PFSK-1 (cell line): ENCODE measurements around the gene ARFGEF2.

ENCODE experiments used
- FOXP2 ChIP-seq: optimal IDR thresholded peaks from 2 replicates; pipeline ENCODE3; 2011; ENCODE audit warnings: borderline replicate concordance, control low read depth, inconsistent platforms; ENCODE audit not compliant: insufficient read depth; ENCODE audit errors: extremely low read length, extremely low read depth
- POLR2AphosphoS5 ChIP-seq: IDR thresholded peaks from 2 replicates; pipeline ENCODE4 v1.6.1; 2012; ENCODE audit warnings: low read depth, mild to moderate bottlenecking, control low read depth, low read length, moderate library complexity
- SIN3A ChIP-seq: IDR thresholded peaks from 2 replicates; pipeline ENCODE4 v1.6.1; 2012; ENCODE audit warnings: mild to moderate bottlenecking, low read length, moderate library complexity, borderline replicate concordance; ENCODE audit not compliant: insufficient read depth
- TAF1 ChIP-seq: IDR thresholded peaks from 2 replicates; pipeline ENCODE4 v1.6.1; 2012; ENCODE audit warnings: low read length, control low read depth, borderline replicate concordance; ENCODE audit not compliant: insufficient read depth
- TF ChIP-seq, protein P1 (sequence below), 2 experiments: IDR thresholded peaks; 2 replicates each; pipeline versions ENCODE4 v1.6.1 to v1.8.0; 2011 to 2012; ENCODE audit warnings: low read depth in 2 of 2, low read length in 2 of 2, control low read depth in 1 of 2, inconsistent platforms in 1 of 2, mild to moderate bottlenecking in 1 of 2, moderate library complexity in 1 of 2; ENCODE audit not compliant: insufficient read depth in 1 of 2

DNA sequence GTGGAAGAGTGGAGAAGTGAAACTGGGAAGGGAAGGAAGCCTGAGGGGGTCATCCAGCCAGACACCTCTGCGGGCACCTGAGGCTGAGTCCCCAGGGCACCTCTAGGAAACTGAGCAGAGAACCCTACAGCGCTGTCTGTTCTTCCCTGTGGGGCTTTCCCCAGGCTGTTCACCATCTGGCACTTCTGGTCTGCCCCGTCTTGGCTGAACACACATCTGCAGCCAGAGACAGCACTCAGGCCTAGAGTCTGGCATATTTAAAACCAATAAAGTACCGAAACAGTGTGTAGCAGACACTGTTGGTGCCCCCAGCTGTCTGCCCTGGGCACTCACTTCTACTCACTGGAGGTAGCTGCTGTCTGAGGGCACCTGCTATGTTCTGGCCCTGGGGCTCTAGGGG is 9.4 kb upstream of the ARFGEF2 start:
- TF ChIP-seq POLR2AphosphoS5 (no peak), TAF1 (no peak), SIN3A (no peak), FOXP2 (no peak)
- TF ChIP-seq, protein P1, sequence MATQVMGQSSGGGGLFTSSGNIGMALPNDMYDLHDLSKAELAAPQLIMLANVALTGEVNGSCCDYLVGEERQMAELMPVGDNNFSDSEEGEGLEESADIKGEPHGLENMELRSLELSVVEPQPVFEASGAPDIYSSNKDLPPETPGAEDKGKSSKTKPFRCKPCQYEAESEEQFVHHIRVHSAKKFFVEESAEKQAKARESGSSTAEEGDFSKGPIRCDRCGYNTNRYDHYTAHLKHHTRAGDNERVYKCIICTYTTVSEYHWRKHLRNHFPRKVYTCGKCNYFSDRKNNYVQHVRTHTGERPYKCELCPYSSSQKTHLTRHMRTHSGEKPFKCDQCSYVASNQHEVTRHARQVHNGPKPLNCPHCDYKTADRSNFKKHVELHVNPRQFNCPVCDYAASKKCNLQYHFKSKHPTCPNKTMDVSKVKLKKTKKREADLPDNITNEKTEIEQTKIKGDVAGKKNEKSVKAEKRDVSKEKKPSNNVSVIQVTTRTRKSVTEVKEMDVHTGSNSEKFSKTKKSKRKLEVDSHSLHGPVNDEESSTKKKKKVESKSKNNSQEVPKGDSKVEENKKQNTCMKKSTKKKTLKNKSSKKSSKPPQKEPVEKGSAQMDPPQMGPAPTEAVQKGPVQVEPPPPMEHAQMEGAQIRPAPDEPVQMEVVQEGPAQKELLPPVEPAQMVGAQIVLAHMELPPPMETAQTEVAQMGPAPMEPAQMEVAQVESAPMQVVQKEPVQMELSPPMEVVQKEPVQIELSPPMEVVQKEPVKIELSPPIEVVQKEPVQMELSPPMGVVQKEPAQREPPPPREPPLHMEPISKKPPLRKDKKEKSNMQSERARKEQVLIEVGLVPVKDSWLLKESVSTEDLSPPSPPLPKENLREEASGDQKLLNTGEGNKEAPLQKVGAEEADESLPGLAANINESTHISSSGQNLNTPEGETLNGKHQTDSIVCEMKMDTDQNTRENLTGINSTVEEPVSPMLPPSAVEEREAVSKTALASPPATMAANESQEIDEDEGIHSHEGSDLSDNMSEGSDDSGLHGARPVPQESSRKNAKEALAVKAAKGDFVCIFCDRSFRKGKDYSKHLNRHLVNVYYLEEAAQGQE (IDR thresholded peaks at IDR 0.05; ENCODE audit: insufficient read depth in 1 of 2, low read depth in 2 of 2, low read length in 2 of 2) = no peak
